Stimulated activated CD8-positive, alpha-beta memory T cell treated with anti-CD3 and anti-CD28 coated beads, Interleukin-4, amount 100 ng/mL, for 4 hours (primary cell): ENCODE data around the gene KANTR.

Source experiments
- DNase-seq, 2 donors: peaks; one replicate each; pipeline ENCODE4 v3.0.0-alpha.2; 2020; ENCODE audit warnings: low read depth in 2 of 2, low spot score in 1 of 2

The KANTR gene

DNA sequence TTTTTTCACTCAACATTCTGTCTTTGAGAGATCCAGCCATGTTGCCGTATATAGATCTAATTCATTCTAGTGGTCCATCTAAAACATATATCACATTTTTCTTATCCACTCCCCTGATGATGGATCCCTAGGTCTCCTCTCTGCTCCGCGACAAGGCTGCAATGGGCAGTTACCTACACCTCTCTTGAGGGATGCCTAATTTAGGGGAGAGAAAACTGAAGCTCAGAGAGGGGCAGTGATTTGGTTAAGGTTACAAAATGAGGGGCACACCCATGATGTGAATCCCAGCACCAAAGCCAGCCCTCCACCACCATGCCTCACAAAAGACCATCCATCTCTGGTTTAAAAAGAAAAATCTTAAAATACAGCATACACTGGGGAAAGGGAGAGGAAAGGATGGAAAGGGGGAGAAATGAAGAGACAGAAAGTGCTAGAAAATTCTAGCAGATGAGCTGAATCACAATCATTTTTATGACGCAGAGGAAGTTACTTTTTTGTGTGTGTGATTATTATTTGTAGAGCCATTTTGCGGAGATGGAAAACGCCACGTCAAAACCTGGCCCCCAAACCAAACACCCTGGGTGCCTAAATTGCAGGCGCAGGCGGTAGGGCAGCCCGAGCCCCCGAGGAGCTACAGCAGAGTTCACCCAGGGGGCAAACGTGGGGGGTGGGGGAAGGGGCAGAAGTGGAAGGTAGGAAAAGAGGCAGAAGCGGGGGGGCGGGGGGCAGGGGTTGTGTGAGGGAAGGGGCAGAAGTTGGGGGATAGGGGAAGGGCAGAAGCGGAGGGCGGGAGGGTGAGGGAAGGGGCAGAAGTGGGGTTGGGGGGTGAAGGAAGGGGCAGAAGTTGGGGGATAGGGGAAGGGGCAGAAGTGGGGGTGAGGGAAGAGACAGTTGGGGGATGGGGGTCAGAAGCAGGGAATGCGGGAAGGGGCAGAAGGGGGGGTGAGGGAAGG, 13.0 kb upstream of the KANTR start:
- DNase-seq = no peak

- peak; percentile 71 to 87 for DNase-seq
Observed at GRCh38 chrX:53081925-53082772, 11.8 kb upstream of the KANTR start, which contains the start of gene TSPYL2. Gene TSPYL2 (plus strand): TSS chrX:53082367. CDS start chrX:53082499, 132 bp downstream.

GRCh38 chrX:53082773-53083616, 10.9 kb upstream of the KANTR start:
- no peak for DNase-seq

GRCh38 chrX:53084043-53084570, 9.8 kb upstream of the KANTR start:
- no peak for DNase-seq

DNA sequence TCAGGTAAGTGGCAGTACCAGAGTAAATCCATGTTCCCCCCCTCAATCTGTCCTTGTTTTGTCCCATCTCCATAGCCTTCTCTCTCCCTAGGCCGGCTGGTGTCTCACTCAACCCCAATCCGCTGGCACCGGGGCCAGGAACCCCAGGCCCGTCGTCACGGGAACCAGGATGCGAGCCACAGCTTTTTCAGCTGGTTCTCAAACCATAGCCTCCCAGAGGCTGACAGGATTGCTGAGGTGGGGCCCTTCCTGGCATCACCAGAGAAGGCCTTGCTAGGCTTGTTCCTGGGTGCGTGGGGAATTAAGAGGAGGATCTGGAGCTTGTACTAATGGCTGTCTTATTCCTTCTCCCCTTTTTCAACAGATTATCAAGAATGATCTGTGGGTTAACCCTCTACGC, 9.1 kb upstream of the KANTR start:
- DNase-seq = no peak

DNA sequence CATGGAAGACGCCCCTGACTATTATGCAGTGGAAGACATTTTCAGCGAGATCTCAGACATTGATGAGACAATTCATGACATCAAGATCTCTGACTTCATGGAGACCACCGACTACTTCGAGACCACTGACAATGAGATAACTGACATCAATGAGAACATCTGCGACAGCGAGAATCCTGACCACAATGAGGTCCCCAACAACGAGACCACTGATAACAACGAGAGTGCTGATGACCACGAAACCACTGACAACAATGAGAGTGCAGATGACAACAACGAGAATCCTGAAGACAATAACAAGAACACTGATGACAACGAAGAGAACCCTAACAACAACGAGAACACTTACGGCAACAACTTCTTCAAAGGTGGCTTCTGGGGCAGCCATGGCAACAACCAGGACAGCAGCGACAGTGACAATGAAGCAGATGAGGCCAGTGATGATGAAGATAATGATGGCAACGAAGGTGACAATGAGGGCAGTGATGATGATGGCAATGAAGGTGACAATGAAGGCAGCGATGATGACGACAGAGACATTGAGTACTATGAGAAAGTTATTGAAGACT, 8.2 kb upstream of the KANTR start:
- no peak for DNase-seq

- no peak for DNase-seq
Observed at GRCh38 chrX:53086464-53086863, 7.5 kb upstream of the KANTR start.

- DNase-seq = no peak
Observed at GRCh38 chrX:53087388-53087831, 6.5 kb upstream of the KANTR start.

- peak; percentile 47 to 75 for DNase-seq
Observed at GRCh38 chrX:53088136-53088974, 5.6 kb upstream of the KANTR start.

GRCh38 chrX:53089224-53089842, 4.6 kb upstream of the KANTR start:
- no peak for DNase-seq

DNA sequence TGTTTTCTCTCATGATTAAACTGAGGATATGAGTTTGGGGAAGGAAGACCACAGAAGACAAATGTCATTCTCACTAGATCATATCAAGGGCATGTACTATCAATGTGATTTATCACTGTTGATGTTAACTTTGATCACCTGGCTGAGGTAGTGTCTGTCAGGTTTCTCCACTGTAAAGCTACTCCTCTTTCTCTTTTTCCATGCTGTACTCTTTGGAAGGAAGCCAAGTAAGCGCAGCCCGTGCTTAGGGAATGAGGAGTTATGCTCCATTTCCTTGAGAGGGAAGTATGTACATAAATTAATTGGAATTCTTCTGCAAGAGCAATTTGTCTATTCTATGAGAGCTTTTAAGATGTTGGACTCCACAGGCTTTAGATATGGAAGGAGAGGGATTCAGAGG, 4.0 kb upstream of the KANTR start:
- no peak for DNase-seq

DNA sequence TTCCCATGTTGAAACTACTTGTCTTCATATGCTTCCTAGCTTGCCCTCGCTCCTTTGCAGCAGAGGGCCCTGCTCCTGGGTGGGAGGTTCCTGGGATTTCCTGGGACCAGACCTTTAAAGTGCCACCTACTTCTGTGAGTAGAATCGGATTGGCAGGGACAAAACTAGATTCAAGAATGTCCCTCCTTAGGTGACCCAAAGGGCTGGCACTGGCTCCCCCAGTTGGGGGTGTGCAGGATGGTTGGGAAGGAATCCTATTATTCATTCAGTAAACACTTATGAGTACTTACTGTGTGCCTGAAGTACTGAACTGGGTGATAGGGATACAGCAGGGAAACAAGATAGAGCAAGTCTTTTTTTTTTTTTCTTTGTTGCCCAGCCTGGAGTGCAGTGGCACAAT, 2.6 kb upstream of the KANTR start:
- no peak for DNase-seq

DNA sequence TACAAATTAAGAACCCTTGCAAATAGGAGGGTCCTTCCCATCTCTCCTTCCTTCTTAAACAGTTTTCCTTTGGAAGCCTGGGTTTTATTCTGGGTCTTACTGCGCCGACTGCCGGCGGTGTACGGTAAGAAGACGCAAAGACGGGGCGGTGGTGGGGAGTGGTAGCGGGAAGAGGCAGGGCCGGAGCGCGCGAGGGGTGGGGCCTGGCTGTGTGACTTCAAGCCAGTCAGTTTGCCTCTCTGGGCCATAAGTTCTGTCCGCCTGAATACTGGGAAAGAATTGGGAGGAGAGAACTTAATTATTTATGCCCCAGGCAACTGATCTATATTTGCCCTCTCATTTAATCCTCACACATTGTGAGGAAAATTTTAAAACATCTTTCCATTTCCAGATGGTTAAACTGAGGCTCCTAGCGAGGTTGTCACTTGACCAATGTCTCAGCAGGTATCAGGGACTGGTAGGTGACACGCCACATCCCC, 726 bp upstream of the KANTR start:
- DNase-seq = peak in 1 of 2 donors; percentile 37

GRCh38 chrX:53094582-53094905, 602 bp downstream of the KANTR start:
- no peak for DNase-seq

GRCh38 chrX:53095796-53096195, 1.9 kb downstream of the KANTR start:
- no peak for DNase-seq

DNA sequence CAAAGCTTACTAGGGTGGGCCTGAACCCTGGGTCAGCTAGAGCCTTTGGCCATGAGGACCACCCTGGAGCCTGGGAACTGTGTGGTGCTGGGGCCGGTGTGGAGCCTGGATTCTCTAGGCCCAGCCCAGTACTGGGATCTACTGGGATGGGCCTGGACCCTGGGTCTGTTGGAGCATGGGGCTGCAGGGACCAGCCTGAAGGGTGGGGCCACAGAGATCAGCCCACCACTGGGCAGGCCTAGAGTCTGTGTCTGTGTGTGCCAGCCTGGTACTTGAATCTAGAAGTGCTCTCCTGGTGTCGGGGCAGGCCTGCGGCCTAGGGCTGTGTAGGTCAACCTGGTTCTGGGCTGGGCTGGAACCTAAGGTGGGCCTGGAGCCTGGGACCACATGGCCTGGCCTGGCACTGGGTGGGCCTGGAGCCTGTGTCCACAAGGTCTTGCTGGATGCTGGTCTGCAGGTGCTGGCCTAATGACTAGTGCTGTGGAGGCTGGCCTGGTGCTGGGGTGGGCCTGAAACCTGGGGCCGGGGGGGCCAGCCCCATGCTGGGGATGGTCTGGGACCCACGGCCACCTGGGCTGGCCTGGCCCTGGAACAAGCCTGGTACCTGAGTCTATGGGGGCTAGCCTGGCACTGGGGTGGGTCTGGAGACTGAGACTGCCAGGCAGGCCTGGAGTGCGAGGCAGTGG, 21.1 kb downstream of the KANTR start:
- no peak for DNase-seq

- DNase-seq = no peak
Observed at GRCh38 chrX:53115550-53115874, 21.6 kb downstream of the KANTR start.

GRCh38 chrX:53116101-53116500, 22.2 kb downstream of the KANTR start:
- DNase-seq = no peak

GRCh38 chrX:53122013-53122412, 28.1 kb downstream of the KANTR start:
- DNase-seq = no peak
